Measurements from ENCODE around the gene MRAP.
A peak's percentile ranks its signal among the peaks of the same experiment; 100 is the strongest.

MRAP gene

GRCh38 chr21:32347351-32347750 lies 48.7 kb downstream of the MRAP start:
- Histone ChIP-seq H3K9me3 (ENCODE audit: control insufficient read depth, insufficient read depth, low read depth, low read length) (no peaks in the 10 kb centered on the region), H3K4me3 (ENCODE audit: low read depth, low read length) (no peak overlapping the region), H3K27ac (ENCODE audit: extremely low read depth, low read depth, low read length) (no peak overlapping the region), H3K4me1 (ENCODE audit: control insufficient read depth, insufficient read depth, low read length) (no peaks in the 10 kb centered on the region), H3K36me3 (ENCODE audit: control insufficient read depth in 2 of 2, insufficient read depth in 1 of 2, low read length in 2 of 2) (peaks cover 29 to 99% of the 10 kb centered on the region in 2 experiments)
- ChIA-PET POLR2A (no interaction called here), CTCF (interaction anchor here (1.0 kb wide), 1 partner anchor 9 kb away, joined by 3 read pairs; no protein-coding TSS in a partner anchor)
- TF ChIP-seq ZNF157 (tag by site-specific recombination; IDR thresholded peaks at IDR 0.05) (no peak), ZSCAN23 (tag by site-specific recombination; IDR thresholded peaks at IDR 0.05) (no peak), ZSCAN16 (tag by site-specific recombination; IDR thresholded peaks at IDR 0.05) (no peak), KLF16 (tag by site-specific recombination; IDR thresholded peaks at IDR 0.05) (no peak), ZNF280D (tag by site-specific recombination; IDR thresholded peaks at IDR 0.05) (no peak), ZNF266 (tag by site-specific recombination; IDR thresholded peaks at IDR 0.05; ENCODE audit: low read depth) (no peak), ZNF548 (tag by site-specific recombination; IDR thresholded peaks at IDR 0.05) (no peak), ZNF701 (tag by site-specific recombination; IDR thresholded peaks at IDR 0.05) (no peak)

DNA sequence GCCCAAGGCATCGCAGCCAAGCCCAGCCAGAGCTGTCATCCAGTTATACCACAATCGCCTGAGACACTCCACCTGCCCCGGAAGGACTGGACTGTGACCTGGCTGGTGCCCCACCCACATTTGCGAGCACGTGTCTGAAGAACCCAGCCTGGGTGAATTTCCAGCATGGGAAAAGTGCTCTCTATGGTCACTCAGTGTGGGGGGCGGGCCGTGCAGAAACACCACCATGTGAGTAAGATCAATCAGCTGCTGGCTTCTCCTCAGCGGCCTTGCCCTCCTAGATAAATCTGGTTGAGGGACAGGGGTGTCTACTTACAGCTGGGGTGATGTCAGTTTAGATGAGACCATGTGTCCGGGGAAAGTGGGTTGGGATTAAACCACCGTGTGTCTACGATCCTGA lies 49.3 kb downstream of the MRAP start:
- Histone ChIP-seq H3K4me1 (ENCODE audit: control insufficient read depth, insufficient read depth, low read length) (no peaks in the 10 kb centered on the region), H3K4me3 (ENCODE audit: low read depth, low read length) (no peak overlapping the region), H3K36me3 (ENCODE audit: control insufficient read depth in 2 of 2, insufficient read depth in 1 of 2, low read length in 2 of 2) (peaks cover 29 to 100% of the 10 kb centered on the region in 2 experiments), H3K27ac (ENCODE audit: extremely low read depth, low read depth, low read length) (no peak overlapping the region), H3K9me3 (ENCODE audit: control insufficient read depth, insufficient read depth, low read depth, low read length) (no peaks in the 10 kb centered on the region)
- TF ChIP-seq ZNF169 (tag by site-specific recombination; IDR thresholded peaks at IDR 0.05), result no peak
- no peak for TF ChIP-seq ZIC2 (tag by site-specific recombination; IDR thresholded peaks at IDR 0.05)
- TF ChIP-seq HOXA7 (CRISPR knock-in tag; IDR thresholded peaks at IDR 0.05; ENCODE audit: borderline replicate concordance), result no peak
- TF ChIP-seq ZFP3 (tag by site-specific recombination; IDR thresholded peaks at IDR 0.05; ENCODE audit: low read depth), result no peak
- no peak for TF ChIP-seq ZBTB7A (tag by site-specific recombination; IDR thresholded peaks at IDR 0.05; ENCODE audit: low read depth)
- TF ChIP-seq ZBTB17 (tag by site-specific recombination; IDR thresholded peaks at IDR 0.05), result no peak
- TF ChIP-seq ZNF211 (tag by site-specific recombination; IDR thresholded peaks at IDR 0.05; ENCODE audit: low read depth), result no peak
- no peak for TF ChIP-seq TCF7L2 (IDR thresholded peaks at IDR 0.05; ENCODE audit: borderline replicate concordance, low read depth, low read length)
- CTCF ChIA-PET, result no interaction called here
- POLR2A ChIA-PET, result no interaction called here

DNA sequence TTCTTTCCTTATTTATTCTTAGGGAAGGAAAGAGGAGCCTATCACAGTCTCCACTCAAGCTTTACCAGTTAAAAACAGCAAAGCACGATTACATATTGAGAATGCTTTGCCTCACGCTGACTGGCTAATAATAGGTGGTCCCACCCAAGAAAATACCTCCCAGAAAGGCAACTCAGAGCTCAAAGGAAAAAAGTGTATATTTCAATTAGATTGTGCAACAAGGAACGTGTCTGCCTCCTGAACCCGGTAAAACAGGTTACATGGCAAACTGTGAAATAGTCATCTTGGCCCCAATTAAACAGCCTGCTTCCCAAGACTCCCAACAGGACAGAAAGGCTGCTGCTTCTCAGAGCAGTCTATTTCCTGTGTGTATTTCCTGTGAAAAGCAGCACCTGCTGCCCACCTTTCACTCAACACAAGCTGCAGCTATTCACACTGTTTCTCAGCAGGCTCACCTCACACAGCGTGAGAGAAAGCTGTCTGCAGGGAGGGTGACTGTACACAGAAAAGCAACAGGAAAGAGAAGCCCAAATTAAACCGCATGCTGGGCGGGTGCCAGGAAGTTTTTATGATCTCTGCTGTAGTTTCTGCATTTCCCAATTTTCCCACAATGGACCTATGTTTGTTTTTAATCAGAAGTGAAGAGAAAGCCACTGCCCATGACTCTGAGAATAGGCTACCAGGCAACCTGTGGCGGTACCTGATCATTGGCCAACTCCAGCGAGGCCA lies 50.1 kb downstream of the MRAP start:
- no peaks in the 10 kb centered on the region for H3K9me3 ChIP-seq (ENCODE audit: control insufficient read depth, insufficient read depth, low read depth, low read length)
- no peaks in the 10 kb centered on the region for H3K4me1 ChIP-seq (ENCODE audit: control insufficient read depth, insufficient read depth, low read length)
- peaks cover 29 to 100% of the 10 kb centered on the region in 2 experiments for H3K36me3 ChIP-seq (ENCODE audit: control insufficient read depth in 2 of 2, insufficient read depth in 1 of 2, low read length in 2 of 2)
- H3K4me3 ChIP-seq (ENCODE audit: low read depth, low read length), result no peak overlapping the region
- no peak for TF ChIP-seq ZNF530 (tag by site-specific recombination; IDR thresholded peaks at IDR 0.05; ENCODE audit: low read depth)
- TF ChIP-seq ZIC2 (tag by site-specific recombination; IDR thresholded peaks at IDR 0.05), result peak; percentile 92
- ChIA-PET CTCF (no interaction called here), POLR2A (no interaction called here)
- no peak overlapping the region for H3K27ac ChIP-seq (ENCODE audit: extremely low read depth, low read depth, low read length)

All from HEK293 (cell line).